ENCODE results near the gene RAB8B. TPM values are rescaled to one million over a fixed set of nuclear protein-coding genes. Genes with fewer than 3 reads are reported as not detected.

RAB8B gene
- total and polyA plus RNA-seq, 2 of the 13 experiments (the other 11 are each of a cell fraction or from before 2014, with no cell fraction given): 6.8 to 14.2 TPM

DNA sequence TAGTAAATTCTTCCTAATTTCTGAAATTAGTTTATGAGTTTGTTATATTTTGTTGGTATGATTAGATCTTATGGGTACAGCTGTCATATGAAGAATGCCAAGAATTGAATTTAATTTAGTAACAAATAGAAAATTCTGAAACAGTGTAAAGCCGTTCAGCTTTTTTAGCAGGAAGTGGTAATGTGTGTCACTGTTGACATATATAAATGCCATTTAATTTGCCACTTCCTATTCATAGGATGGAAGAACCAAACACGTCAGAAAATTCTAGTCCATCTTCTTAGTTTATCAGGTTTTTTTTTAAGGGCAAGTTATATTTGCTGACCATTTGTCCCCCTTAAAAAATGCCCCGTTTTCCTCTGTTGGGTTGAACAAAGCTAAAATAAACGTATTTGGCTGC lies 43.0 kb downstream of the RAB8B start (continued):
- TF ChIP-seq, protein P1, sequence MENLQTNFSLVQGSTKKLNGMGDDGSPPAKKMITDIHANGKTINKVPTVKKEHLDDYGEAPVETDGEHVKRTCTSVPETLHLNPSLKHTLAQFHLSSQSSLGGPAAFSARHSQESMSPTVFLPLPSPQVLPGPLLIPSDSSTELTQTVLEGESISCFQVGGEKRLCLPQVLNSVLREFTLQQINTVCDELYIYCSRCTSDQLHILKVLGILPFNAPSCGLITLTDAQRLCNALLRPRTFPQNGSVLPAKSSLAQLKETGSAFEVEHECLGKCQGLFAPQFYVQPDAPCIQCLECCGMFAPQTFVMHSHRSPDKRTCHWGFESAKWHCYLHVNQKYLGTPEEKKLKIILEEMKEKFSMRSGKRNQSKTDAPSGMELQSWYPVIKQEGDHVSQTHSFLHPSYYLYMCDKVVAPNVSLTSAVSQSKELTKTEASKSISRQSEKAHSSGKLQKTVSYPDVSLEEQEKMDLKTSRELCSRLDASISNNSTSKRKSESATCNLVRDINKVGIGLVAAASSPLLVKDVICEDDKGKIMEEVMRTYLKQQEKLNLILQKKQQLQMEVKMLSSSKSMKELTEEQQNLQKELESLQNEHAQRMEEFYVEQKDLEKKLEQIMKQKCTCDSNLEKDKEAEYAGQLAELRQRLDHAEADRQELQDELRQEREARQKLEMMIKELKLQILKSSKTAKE (CRISPR knock-in tag; IDR thresholded peaks at IDR 0.05; ENCODE audit: borderline replicate concordance): no peak
- TF ChIP-seq ZNF501 (CRISPR knock-in tag; IDR thresholded peaks at IDR 0.05) (no peak), TBL1XR1 (IDR thresholded peaks at IDR 0.05; ENCODE audit: borderline replicate concordance, low read length, partially characterized antibody) (no peak), MYC (CRISPR knock-in tag; IDR thresholded peaks at IDR 0.05; ENCODE audit: borderline replicate concordance) (no peak), PHF21A (CRISPR knock-in tag; IDR thresholded peaks at IDR 0.05) (no peak), ZNF781 (CRISPR knock-in tag; IDR thresholded peaks at IDR 0.05; ENCODE audit: borderline replicate concordance, not compliant biosample characterization) (no peak), HNRNPL (IDR thresholded peaks at IDR 0.05; ENCODE audit: low read depth, low read length) (no peak), ZNF20 (CRISPR knock-in tag; IDR thresholded peaks at IDR 0.05) (no peak), ZNF296 (CRISPR knock-in tag; conservative IDR thresholded peaks at IDR 0.05) (no peak), HOXD1 (CRISPR knock-in tag; IDR thresholded peaks at IDR 0.05) (no peak), IKZF1 (IDR thresholded peaks at IDR 0.05) (no peak), ZNF460 (CRISPR knock-in tag; IDR thresholded peaks at IDR 0.05; ENCODE audit: borderline replicate concordance) (no peak)
- TF ChIP-seq, protein P2, sequence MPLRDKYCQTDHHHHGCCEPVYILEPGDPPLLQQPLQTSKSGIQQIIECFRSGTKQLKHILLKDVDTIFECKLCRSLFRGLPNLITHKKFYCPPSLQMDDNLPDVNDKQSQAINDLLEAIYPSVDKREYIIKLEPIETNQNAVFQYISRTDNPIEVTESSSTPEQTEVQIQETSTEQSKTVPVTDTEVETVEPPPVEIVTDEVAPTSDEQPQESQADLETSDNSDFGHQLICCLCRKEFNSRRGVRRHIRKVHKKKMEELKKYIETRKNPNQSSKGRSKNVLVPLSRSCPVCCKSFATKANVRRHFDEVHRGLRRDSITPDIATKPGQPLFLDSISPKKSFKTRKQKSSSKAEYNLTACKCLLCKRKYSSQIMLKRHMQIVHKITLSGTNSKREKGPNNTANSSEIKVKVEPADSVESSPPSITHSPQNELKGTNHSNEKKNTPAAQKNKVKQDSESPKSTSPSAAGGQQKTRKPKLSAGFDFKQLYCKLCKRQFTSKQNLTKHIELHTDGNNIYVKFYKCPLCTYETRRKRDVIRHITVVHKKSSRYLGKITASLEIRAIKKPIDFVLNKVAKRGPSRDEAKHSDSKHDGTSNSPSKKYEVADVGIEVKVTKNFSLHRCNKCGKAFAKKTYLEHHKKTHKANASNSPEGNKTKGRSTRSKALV (CRISPR knock-in tag; IDR thresholded peaks at IDR 0.05): no peak
- TF ChIP-seq, protein P3, sequence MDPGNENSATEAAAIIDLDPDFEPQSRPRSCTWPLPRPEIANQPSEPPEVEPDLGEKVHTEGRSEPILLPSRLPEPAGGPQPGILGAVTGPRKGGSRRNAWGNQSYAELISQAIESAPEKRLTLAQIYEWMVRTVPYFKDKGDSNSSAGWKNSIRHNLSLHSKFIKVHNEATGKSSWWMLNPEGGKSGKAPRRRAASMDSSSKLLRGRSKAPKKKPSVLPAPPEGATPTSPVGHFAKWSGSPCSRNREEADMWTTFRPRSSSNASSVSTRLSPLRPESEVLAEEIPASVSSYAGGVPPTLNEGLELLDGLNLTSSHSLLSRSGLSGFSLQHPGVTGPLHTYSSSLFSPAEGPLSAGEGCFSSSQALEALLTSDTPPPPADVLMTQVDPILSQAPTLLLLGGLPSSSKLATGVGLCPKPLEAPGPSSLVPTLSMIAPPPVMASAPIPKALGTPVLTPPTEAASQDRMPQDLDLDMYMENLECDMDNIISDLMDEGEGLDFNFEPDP (CRISPR knock-in tag; conservative IDR thresholded peaks at IDR 0.05): no peak

Measured in HepG2 (cell line).